K562 (cell line): ENCODE results near the gene TRPV5. TPM values are rescaled to one million over a fixed set of nuclear protein-coding genes. Genes with fewer than 3 reads are reported as not detected.

Experiments used
- ATAC-seq: fragments of 200-7000 bp; cut with Tn5 transposase; 3 replicates; pipeline ENCODE4 v1.9.1; 2020; ENCODE audit warnings: moderate library complexity
- BruUV-seq: library from RNA; stranded (reverse); fragments of 400-500 nt; replicated peaks from 2 replicates; lab custom pipeline; 2021; lab: Mats Ljungman, UMichigan
- CTCF ChIA-PET: fragments of 300-600 bp; formaldehyde crosslinking; extraction: SDS; loops from one replicate; lab custom pipeline; 2021; ENCODE audit warnings: low intra/inter-chr PET ratio; lab: Yijun Ruan, JAX
- POLR2A ChIA-PET: fragments of 300-600, 350-650 bp; sonication (Branson Sonifier 250); formaldehyde crosslinking; extraction: SDS; loops from one replicate; lab custom pipeline; 2021; ENCODE audit warnings: antibody characterized with exemption, inconsistent platforms; lab: Yijun Ruan, JAX
- DNase-seq, 4 experiments: peaks; one replicate each; pipeline versions ENCODE4 v3.0.0 to v3.0.0-alpha.2; 2011 to 2018; ENCODE audit warnings: low spot score in 3 of 4, mixed read lengths in 3 of 4; ENCODE audit errors: extremely low read depth in 1 of 4
- FAIRE-seq: peaks from 2 replicates; lab custom pipeline; 2011; peaks lifted over from hg19 to GRCh38; lab: Jason Lieb, UNC
- H2AFZ ChIP-seq: 2 replicates; pipeline ENCODE4 v1.6.0; 2011; ENCODE audit warnings: low read depth, low read length, control low read depth, inconsistent platforms
- H3K27ac ChIP-seq: fragments of 200-600 bp; 3 replicates; pipeline ENCODE4 v1.8.0; 2011; ENCODE audit warnings: low read depth, mild to moderate bottlenecking, control low read depth, inconsistent platforms, low read length, moderate library complexity, mixed read lengths; ENCODE audit errors: extremely low read depth
- H3K27me3 ChIP-seq, 2 experiments: fragments of 300-600 bp in 1 of 2; 2 replicates in 1 of 2; 3 replicates in 1 of 2; pipeline versions ENCODE4 v1.6.0 to v1.8.0; 2011; ENCODE audit warnings: inconsistent platforms in 2 of 2, low read length in 2 of 2, mild to moderate bottlenecking in 1 of 2, mixed read lengths in 1 of 2, moderate library complexity in 1 of 2; ENCODE audit not compliant: control insufficient read depth in 2 of 2, insufficient read depth in 2 of 2
- H3K36me3 ChIP-seq: fragments of 300-600 bp; 3 replicates; pipeline ENCODE4 v1.8.0; 2011; ENCODE audit warnings: mild to moderate bottlenecking, low read length, inconsistent platforms; ENCODE audit not compliant: control insufficient read depth, insufficient read depth
- H3K4me1 ChIP-seq, 2 experiments: fragments of 200-600 bp in 1 of 2; replicated peaks in 1 of 2; 2 replicates in 1 of 2; 3 replicates in 1 of 2; pipeline versions ENCODE4 v1.5.1 to v1.8.0; 2011; ENCODE audit warnings: inconsistent platforms in 2 of 2, low read length in 2 of 2, mild to moderate bottlenecking in 1 of 2, mixed read lengths in 1 of 2, moderate library complexity in 1 of 2; ENCODE audit not compliant: control insufficient read depth in 2 of 2, insufficient read depth in 2 of 2
- H3K4me2 ChIP-seq: 2 replicates; pipeline ENCODE4 v1.6.1; 2011; ENCODE audit warnings: low read length, control low read depth, inconsistent platforms, mixed read lengths; ENCODE audit not compliant: insufficient read depth
- H3K4me3 ChIP-seq: fragments of 200-600 bp; sonication (generic), shearing (Covaris generic); 2 replicates; pipeline ENCODE4 v1.5.1; 2016; ENCODE audit warnings: control low read depth, inconsistent platforms
- H3K79me2 ChIP-seq: fragments of 200-600 bp; 3 replicates; pipeline ENCODE4 v1.8.0; 2011; ENCODE audit warnings: low read length, inconsistent platforms; ENCODE audit not compliant: control insufficient read depth, insufficient read depth
- H3K9ac ChIP-seq, 2 experiments: 2 replicates each; pipeline versions ENCODE4 v1.6.0 to v1.6.1; 2011; ENCODE audit warnings: low read depth in 2 of 2, low read length in 2 of 2, control low read depth in 1 of 2, inconsistent platforms in 1 of 2, mild to moderate bottlenecking in 1 of 2, mixed read lengths in 1 of 2; ENCODE audit not compliant: insufficient read depth in 1 of 2
- H3K9me1 ChIP-seq: one replicate; pipeline ENCODE4 v1.6.0; 2011; ENCODE audit warnings: inconsistent platforms, mild to moderate bottlenecking, low read length, moderate library complexity; ENCODE audit not compliant: control insufficient read depth, insufficient read depth
- H3K9me3 ChIP-seq: replicated peaks from 2 replicates; pipeline ENCODE4 v1.5.1; 2011; ENCODE audit warnings: low read depth, low read length, inconsistent platforms; ENCODE audit not compliant: control insufficient read depth, insufficient read depth
- H4K20me1 ChIP-seq: replicated peaks from 2 replicates; pipeline ENCODE4 v1.6.1; 2011; ENCODE audit warnings: low read length, inconsistent platforms, mixed read lengths; ENCODE audit not compliant: control insufficient read depth, insufficient read depth
- BRF2 ChIP-seq: IDR thresholded peaks from 3 replicates; pipeline ENCODE4 v1.6.1; 2011; ENCODE audit warnings: borderline replicate concordance, mild to moderate bottlenecking; ENCODE audit not compliant: insufficient read length, insufficient read depth
- CEBPB ChIP-seq: fragments of 450-650 bp; IDR thresholded peaks from 2 replicates; pipeline ENCODE4 v1.6.1; 2016; ENCODE audit warnings: missing genetic modification characterization, missing compliant biosample characterization
- CGGBP1 ChIP-seq: fragments of 250-450 bp; sonication (Bioruptor Pico); IDR thresholded peaks from 2 replicates; pipeline ENCODE4 v1.9.0; 2021; ENCODE audit warnings: mild to moderate bottlenecking
- DEAF1 ChIP-seq: fragments of 450-650 bp; formaldehyde crosslinking; IDR thresholded peaks from 2 replicates; pipeline ENCODE4 v1.4.0; 2020; ENCODE audit warnings: mild to moderate bottlenecking, moderate library complexity
- DIDO1 ChIP-seq: fragments of 450-650 bp; IDR thresholded peaks from 2 replicates; pipeline ENCODE4 v1.6.1; 2016; ENCODE audit warnings: low read depth, missing biosample characterization, missing genetic modification characterization
- FIP1L1 ChIP-seq: fragments of 200-400 bp; formaldehyde crosslinking; IDR thresholded peaks from 2 replicates; pipeline ENCODE4 v1.6.1; 2018; ENCODE audit warnings: mild to moderate bottlenecking, low read depth, low read length; ENCODE audit not compliant: poor library complexity, severe bottlenecking
- FOXO4 ChIP-seq: fragments of 450-650 bp; formaldehyde crosslinking; IDR thresholded peaks from 2 replicates; pipeline ENCODE4 v1.4.0; 2020; ENCODE audit warnings: mild to moderate bottlenecking, moderate library complexity
- MAX ChIP-seq: sonication (generic); formaldehyde crosslinking; IDR thresholded peaks from 2 replicates; pipeline ENCODE4 v1.9.0; 2022; ENCODE audit warnings: mild to moderate bottlenecking, missing genetic modification reagents
- MTA1 ChIP-seq: fragments of 450-650 bp; IDR thresholded peaks from 2 replicates; pipeline ENCODE4 v1.6.1; 2017; ENCODE audit warnings: borderline replicate concordance
- SNRNP70 ChIP-seq: fragments of 200-400 bp; formaldehyde crosslinking; optimal IDR thresholded peaks from 2 replicates; pipeline ENCODE3; 2017; ENCODE audit warnings: low read depth, low read length
- TCF7L2 ChIP-seq: fragments of 150-350 bp; IDR thresholded peaks from 2 replicates; pipeline ENCODE4 v1.6.1; 2016; ENCODE audit warnings: low read depth, mild to moderate bottlenecking, low read length, moderate library complexity
- ZBTB1 ChIP-seq: sonication (generic); formaldehyde crosslinking; IDR thresholded peaks from 2 replicates; pipeline ENCODE4 v1.8.1; 2023; ENCODE audit warnings: missing genetic modification reagents, low read depth, mild to moderate bottlenecking, borderline replicate concordance
- ZC3H11A ChIP-seq: IDR thresholded peaks from 2 replicates; pipeline ENCODE4 v1.6.1; 2012; ENCODE audit warnings: low read depth, low read length, improper control_type of control experiment
- ZNF146 ChIP-seq: IDR thresholded peaks from one replicate; pipeline ENCODE4 v1.6.1; 2018; ENCODE audit warnings: missing compliant biosample characterization; ENCODE audit not compliant: unreplicated experiment
- ZNF316 ChIP-seq: fragments of 450-650 bp; IDR thresholded peaks from 2 replicates; pipeline ENCODE4 v1.6.1; 2016
- WGBS: fragments of 100-300 bp; shearing (Covaris generic); methylation state at CpG from one replicate; pipeline ENCODE4 v1.1.6; 2016; ENCODE audit warnings: low coverage, mixed read lengths; ENCODE audit not compliant: insufficient coverage; ENCODE audit errors: missing lambda C conversion rate; 5-methylcytosine and 5-hydroxymethylcytosine counted together
- in situ Hi-C: fragments of 300-500 bp; cut with MboI; formaldehyde crosslinking; loops from 4 replicates; pipeline ENCODE4 v1.15.0; 2018; ENCODE audit warnings: inconsistent platforms, mixed read lengths
- intact Hi-C: fragments of 100-400 bp; cut with micrococcal nuclease; formaldehyde crosslinking; loops from 2 replicates; pipeline ENCODE4 v1.14.2; 2022
- polyA plus RNA-seq, 8 experiments: library from polyadenylated mRNA; depleted of rRNA in 4 of 8; stranded (reverse) in 5 of 8; unstranded in 3 of 8; fragments of >200 nt; fragmentation: Nextera tagmentation in 2 of 8; fragmentation: Illumina TruSeq in 1 of 8; extraction: Ambion mirVana in 2 of 8; extraction: Trizol in 1 of 8; gene quantifications; 2 replicates each; pipeline versions ENCODE4 v1.2.1 to v1.2.3, GENCODE V29; 2011 to 2014; ENCODE audit warnings: inconsistent platforms in 1 of 8, missing spikeins in 1 of 8
- total RNA-seq, 7 experiments: library from RNA; depleted of rRNA in 6 of 7; stranded (reverse); fragments of >200 nt in 6 of 7; fragmentation: Illumina TruSeq in 2 of 7; extraction: Trizol in 2 of 7; gene quantifications; 2 replicates each; pipeline versions ENCODE4 v1.2.1 to v1.2.3, GENCODE V29; 2011 to 2021; ENCODE audit warnings: low replicate concordance in 1 of 7

TRPV5 gene
- total and polyA plus RNA-seq, 9 of the 15 experiments (the other 6 are each of a cell fraction or from before 2014, with no cell fraction given), result not detected

GRCh38 chr7:142930126-142930730, 3.3 kb downstream of the TRPV5 start (continued):
- no peak for TF ChIP-seq DEAF1
- no peak for TF ChIP-seq SNRNP70
- no peak for TF ChIP-seq BRF2

GRCh38 chr7:142927949-142928348, 5.6 kb downstream of the TRPV5 start:
- no peaks in the 10 kb centered on the region for H3K9me1 ChIP-seq
- WGBS, result 5% methylated on average over 8 of the region's 8 CpGs
- H3K9me3 ChIP-seq, result no peaks in the 10 kb centered on the region
- CTCF ChIA-PET, result no interaction called here
- FAIRE-seq, result no peak
- H2AFZ ChIP-seq, result no peak overlapping the region
- H3K4me3 ChIP-seq, result no peak overlapping the region
- H3K36me3 ChIP-seq, result no peaks in the 10 kb centered on the region
- no TSS peak for BruUV-seq
- H3K79me2 ChIP-seq, result no peaks in the 10 kb centered on the region
- H3K27ac ChIP-seq, result no peak overlapping the region
- in situ Hi-C loops, result no loop called here
- H3K4me1 ChIP-seq, result no peaks in the 10 kb centered on the region
- ATAC-seq, result no peak
- POLR2A ChIA-PET, result interaction anchor here (1.1 kb wide), 1 partner anchor 25 kb away, joined by 3 read pairs; no protein-coding TSS in a partner anchor
- no peak overlapping the region for H3K9ac ChIP-seq
- no peak for DNase-seq
- intact Hi-C loops, result no loop called here
- H3K4me2 ChIP-seq, result no peak overlapping the region
- peaks cover 28 to 48% of the 10 kb centered on the region in 2 experiments for H3K27me3 ChIP-seq
- peaks cover 4% of the 10 kb centered on the region; the same call in 1 of the 2 replicates for H4K20me1 ChIP-seq
- TF ChIP-seq ZNF316, result no peak
- TF ChIP-seq TCF7L2, result no peak
- no peak for TF ChIP-seq MAX (CRISPR knock-in tag)
- TF ChIP-seq DIDO1 (tag), result no peak
- TF ChIP-seq FOXO4 (CRISPR knock-in tag), result no peak
- no peak for TF ChIP-seq ZBTB1 (CRISPR knock-in tag)
- TF ChIP-seq FIP1L1, result no peak
- no peak for TF ChIP-seq ZC3H11A
- TF ChIP-seq ZNF146, result no peak
- TF ChIP-seq CEBPB (tag), result no peak
- TF ChIP-seq CGGBP1 (CRISPR knock-in tag), result no peak
- TF ChIP-seq MTA1, result no peak
